NOMO-1 treated with DMSO at 0.1 percent for 48 hours (cell line): ENCODE results near the gene DLG2.
"Not testable (repeated sequence)": the region's sequence is repeated elsewhere in the genome, so short reads cannot be mapped to it uniquely, and the experiment has no call there.

Source experiments
- DNase-seq: peaks from one replicate; lab custom pipeline; 2025; ENCODE audit not compliant: unreplicated experiment; lab: John Stamatoyannopoulos, UW

The DLG2 gene

DNA sequence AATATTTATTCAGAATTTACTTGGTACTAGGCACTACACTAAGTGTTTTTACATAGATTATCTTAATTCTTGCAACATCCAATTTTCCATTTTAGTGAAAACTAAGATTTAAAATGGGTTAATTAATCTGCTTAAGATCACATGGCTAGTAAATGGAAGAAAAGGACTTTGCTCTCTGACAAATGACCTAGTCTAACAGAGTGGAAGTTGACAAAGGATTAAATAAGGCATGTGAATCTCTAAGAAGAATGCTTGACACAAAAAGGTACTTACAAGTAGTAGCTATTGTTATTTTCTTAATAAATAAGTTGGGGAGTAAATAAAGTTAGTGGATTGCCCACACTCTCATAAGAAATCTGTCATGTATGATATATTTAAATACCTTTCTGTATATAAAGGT is 584.8 kb downstream of the DLG2 start:
- no peak for DNase-seq

- DNase-seq: no peak
Observed at GRCh38 chr11:85040166-85040565, 587.0 kb downstream of the DLG2 start.

- DNase-seq: no peak
Observed at GRCh38 chr11:85029964-85030363, 597.2 kb downstream of the DLG2 start.

DNA sequence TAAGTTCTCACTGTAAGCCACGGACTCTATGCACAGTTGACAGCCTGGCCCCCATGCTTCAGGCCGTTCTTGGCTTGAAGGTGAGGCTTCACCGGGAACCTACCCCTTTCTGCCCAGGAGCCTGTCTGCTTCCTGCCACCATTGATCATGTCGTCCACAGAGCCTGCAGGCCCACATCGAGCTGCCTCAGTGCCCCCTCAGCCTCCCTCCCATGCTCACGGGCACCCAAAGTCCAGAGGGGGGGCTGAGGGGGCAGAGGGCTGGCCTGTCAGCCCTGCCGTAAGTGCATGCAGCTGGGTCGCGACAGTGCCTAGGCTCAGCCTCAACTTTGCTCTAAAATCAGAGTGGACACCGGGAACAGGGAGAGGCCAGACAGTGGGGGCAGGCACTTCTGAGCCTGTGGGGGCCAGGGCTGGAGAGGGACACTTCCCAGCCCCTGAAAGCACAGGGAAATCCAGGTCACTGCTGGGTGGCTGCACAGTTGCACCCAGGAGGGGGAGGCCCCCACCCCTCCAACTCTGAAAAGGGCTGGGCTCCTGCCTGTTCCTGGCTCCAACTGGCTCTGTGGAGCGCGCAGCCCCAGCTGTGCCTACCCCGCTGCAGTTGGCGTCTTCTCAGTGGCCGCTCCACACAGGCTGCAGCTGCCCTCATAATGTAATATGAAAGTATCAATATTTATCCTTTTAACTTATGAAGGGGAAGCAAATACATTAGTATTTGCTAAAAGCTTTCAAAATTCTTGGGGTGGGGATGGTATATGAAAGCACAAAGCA is 598.6 kb downstream of the DLG2 start:
- DNase-seq: no peak

- no peak for DNase-seq
Observed at GRCh38 chr11:85027346-85027745, 599.8 kb downstream of the DLG2 start.

DNA sequence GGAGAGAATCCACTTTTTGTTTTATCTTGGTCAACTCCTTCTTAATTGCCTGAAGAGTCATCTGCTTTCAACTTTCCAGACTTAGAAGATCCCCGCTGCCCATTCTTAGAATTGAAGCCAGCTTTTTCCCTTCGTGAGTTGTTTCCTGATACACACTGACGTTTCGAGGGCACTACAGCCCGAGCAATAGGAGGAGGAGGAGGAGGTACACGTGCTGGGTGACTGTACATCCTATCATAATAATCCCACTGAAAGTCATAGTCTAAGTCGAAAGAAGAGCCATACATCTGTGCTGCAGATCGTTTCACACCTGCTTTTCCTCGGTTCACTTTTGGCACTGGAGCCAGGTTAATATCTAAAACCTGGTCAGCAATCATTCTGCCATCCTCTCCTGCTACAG is 606.1 kb downstream of the DLG2 start:
- no peak for DNase-seq

DNA sequence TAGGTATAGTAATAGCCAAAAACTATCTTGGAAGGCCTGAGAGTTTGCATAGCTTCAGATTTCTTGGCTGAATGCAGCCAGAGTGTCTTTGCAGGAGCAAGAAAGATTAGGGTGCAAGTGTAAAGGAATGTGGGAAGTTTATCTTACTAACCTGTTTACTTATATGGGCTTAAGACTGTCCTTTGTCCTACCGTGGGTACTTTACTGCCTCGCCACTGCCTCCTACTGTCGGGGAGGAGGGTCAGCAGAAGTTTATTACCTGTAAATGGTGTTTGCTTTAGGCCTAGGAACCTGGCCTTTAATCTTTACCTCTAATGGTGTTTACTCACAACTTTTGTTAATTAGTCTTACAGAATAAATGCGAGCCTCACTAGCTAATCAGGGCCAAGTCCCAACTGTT is 633.8 kb downstream of the DLG2 start:
- no peak for DNase-seq

DNA sequence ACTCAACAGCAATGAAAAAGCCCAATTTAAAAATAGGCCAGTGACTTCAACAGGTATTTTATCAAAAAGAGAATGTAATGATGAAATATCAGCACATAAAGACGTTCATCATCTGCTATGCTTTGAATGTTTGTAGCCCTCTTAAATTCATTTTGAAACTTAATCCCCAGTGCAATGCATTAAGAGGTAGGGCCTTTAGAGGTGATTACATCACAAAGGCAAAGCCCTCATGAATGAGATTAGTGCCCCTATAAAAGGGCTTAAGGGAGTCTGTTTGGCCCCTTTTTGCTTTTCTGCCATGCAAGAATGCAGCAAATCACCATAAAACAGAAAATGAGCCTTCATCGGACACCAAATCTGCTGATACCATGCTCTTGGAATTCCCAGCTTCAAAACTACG is 637.0 kb downstream of the DLG2 start:
- DNase-seq: no peak

DNA sequence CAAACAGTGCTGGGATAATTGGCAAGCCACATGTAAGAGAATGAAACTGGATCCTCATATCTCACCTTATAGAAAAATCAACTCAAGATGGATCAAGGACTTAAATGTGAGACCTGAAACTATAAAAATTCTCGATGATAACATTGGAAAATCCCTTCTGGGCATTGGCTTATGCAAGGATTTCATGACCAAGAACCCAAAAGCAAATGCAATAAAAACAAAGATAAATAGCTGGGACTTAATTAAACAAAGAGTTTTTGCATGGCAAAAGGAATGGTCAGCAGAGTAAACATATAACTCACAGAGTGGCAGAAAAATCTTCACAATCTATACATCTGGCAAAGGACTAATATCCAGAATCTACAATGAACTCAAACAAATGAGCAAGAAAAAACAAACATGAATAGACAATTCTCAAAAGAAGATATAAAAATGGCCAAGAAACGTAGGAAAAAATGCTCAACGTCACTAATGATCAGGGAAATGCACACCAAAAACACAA is 639.4 kb downstream of the DLG2 start:
- DNase-seq: not testable (repeated sequence)

GRCh38 chr11:84981301-84981700 is 645.8 kb downstream of the DLG2 start:
- no peak for DNase-seq

DNA sequence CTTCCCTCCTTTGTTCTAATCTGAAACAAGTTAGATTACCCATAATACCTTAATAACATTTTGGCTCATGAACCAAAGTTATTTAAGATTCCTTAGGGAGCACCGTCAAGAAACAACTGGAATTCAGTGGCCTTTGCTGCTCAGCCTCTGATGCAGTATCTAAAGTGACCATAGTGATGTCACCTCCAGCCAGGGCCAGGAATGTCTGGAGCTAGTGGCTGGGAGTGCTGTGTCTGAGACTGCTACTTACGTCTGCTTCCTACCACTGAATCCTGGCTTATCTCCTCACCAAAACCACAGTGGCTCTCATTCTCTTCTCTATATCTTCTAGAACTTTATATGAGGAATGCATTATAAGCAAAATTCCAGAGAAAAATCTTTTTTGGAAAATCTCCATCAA is 658.0 kb downstream of the DLG2 start:
- no peak for DNase-seq

GRCh38 chr11:84965484-84965883 is 661.7 kb downstream of the DLG2 start:
- no peak for DNase-seq

GRCh38 chr11:84963240-84963639 is 663.9 kb downstream of the DLG2 start:
- no peak for DNase-seq

DNA sequence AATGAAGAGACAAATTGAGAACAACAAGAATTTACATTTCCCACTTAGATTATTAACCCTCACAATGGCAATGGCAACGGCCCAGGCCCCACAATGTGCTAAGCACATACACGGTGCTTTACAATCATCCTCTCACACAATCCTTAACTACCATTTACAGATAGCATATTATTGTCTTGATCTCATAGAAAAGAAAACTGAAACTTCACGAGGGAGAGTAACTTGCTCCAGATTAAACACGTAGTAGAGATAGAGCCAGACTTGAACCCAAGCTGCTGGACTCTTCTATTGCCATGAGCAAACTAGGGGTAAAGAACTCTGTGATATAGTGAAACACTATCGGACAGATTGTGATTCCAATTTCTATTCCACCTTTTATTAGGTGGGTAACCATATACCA is 665.1 kb downstream of the DLG2 start:
- no peak for DNase-seq

- DNase-seq: no peak
Observed at GRCh38 chr11:84958295-84958694, 668.8 kb downstream of the DLG2 start.

GRCh38 chr11:84950569-84951270 is 676.4 kb downstream of the DLG2 start:
- DNase-seq: no peak

DNA sequence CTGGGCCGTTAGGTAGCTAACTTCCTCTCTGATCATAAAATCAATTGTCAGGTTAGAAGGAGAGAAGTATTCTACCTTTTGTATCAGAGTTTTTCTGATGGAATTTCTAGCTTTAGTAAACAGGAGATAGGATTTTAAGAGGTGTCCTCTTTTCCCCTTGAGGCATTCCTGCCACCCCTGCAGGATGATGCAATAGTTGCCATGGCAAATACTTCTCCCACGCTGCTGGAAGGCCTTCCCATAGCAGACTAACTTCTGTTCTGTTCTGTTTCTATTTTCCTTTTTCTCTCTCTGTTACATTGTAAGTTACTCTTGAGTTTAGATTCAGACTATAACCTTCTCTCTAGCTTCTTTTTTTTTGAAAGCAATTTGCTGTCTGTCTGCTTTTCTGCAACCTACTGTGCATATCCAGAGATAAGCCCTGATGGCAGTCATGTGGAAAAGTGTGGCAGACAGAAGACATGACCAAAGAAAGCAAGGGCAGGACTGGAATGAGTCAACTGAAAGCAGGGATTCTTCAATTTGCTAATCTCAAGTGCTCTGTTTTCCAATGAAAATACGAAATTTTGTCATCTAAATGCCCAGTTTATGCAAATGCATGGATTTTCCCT is 679.1 kb downstream of the DLG2 start:
- DNase-seq: no peak

DNA sequence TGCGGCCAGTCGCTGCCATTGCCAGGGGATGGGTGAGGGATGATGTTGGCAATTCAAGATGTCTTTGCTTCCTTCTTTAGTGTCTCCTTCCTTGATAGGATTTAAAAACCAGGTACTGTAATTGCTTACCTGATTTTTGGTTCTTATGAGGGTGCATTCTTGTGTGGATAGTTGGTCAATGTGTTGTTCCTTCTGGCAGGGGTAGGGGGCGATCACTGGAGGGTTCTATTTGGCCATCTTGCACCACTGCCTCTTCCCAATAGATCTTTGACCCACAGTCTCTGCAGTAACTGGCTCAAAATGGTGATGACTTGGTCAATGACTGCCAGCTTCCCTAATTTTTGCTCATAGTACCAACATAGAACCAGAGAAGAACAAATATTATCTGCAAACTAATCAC is 680.1 kb downstream of the DLG2 start:
- DNase-seq: no peak

DNA sequence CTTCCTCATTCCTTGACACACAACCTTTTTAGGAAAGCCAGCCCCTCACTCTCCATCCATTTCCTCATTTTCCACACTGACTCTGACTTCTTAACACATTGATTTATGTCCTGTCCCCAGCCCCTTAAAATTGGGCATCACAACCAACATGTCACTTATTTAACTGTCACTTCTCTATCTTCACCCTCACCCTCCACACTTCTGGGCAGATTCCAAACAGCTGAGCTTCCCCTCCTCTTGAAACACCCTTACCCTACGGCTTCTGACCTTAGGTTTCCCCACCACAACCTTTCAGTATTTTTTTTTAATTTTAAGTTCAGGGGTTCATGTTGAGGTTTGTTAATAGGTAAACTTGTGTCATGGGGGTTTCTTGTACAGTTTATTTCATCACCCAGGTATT is 696.3 kb downstream of the DLG2 start:
- DNase-seq: peak; percentile 81

- DNase-seq: no peak
Observed at GRCh38 chr11:84929738-84930137, 697.4 kb downstream of the DLG2 start.

DNA sequence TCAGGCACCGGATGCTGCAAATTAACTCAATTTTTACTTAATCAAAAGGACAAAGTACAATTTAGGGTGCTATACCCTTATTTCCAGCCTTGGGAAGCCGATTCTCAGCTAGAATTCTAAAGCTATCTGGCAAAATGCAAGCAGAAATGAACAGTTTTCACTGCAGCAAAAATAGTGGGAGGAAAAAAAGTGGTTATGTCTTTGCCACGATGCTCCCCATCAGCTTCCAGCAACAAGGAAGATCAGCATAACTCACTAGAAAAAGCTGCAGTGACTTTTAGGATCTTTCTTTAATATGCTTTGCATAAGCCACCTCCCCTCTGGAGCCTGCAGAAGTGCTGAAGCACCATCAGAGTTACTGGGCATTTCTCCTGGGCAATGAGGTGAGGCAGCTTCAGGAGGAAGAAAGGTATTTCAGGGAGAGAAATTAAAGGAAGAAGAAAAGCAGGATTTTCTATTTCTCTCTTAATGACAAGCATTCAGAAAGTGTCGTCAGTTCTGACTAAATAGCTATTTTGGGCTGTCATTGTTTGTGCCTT is 702.9 kb downstream of the DLG2 start:
- no peak for DNase-seq

GRCh38 chr11:84923489-84923888 is 703.7 kb downstream of the DLG2 start:
- DNase-seq: no peak
